Neuronal stem cell (in vitro differentiated cells): ENCODE measurements around the gene CTNNA1.

Experiments
- DNase-seq: peaks from one replicate; pipeline ENCODE4 v3.0.0-alpha.2; 2013; ENCODE audit warnings: low spot score
- H2AFZ ChIP-seq: one replicate; pipeline ENCODE4 v1.6.1; 2013; ENCODE audit warnings: mild to moderate bottlenecking, low read length, inconsistent platforms
- H2AK5ac ChIP-seq: 2 replicates; pipeline ENCODE4 v1.6.1; 2013; ENCODE audit warnings: low read depth, mild to moderate bottlenecking, inconsistent platforms, low read length, moderate library complexity, mixed read lengths
- H2BK120ac ChIP-seq: 2 replicates; pipeline ENCODE4 v1.6.1; 2013; ENCODE audit warnings: low read depth, mild to moderate bottlenecking, inconsistent platforms, low read length, moderate library complexity, mixed read lengths
- H2BK12ac ChIP-seq: one replicate; pipeline ENCODE4 v1.6.1; 2013; ENCODE audit warnings: low read length, inconsistent platforms
- H2BK15ac ChIP-seq: 2 replicates; pipeline ENCODE4 v1.6.1; 2013; ENCODE audit warnings: mild to moderate bottlenecking, low read length, inconsistent platforms, mixed read lengths
- H2BK5ac ChIP-seq: one replicate; pipeline ENCODE4 v1.6.1; 2013; ENCODE audit warnings: inconsistent platforms, mild to moderate bottlenecking, low read length, moderate library complexity
- H3K14ac ChIP-seq: one replicate; pipeline ENCODE4 v1.6.1; 2013; ENCODE audit warnings: low read length, inconsistent platforms
- H3K18ac ChIP-seq: 2 replicates; pipeline ENCODE4 v1.6.1; 2013; ENCODE audit warnings: low read length, inconsistent platforms
- H3K23ac ChIP-seq: 2 replicates; pipeline ENCODE4 v1.6.1; 2013; ENCODE audit warnings: low read depth, mild to moderate bottlenecking, mixed read lengths, low read length, inconsistent platforms; ENCODE audit not compliant: poor library complexity
- H3K27ac ChIP-seq: replicated peaks from 3 replicates; pipeline ENCODE4 v1.5.1; 2013; ENCODE audit warnings: low read length, inconsistent platforms
- H3K27me3 ChIP-seq, 3 experiments: 2 replicates each; pipeline ENCODE4 v1.6.1; 2013; ENCODE audit warnings: low read length in 3 of 3, mild to moderate bottlenecking in 2 of 3, inconsistent platforms in 1 of 3, low read depth in 1 of 3, mixed read lengths in 1 of 3, moderate library complexity in 1 of 3; ENCODE audit not compliant: control insufficient read depth in 3 of 3, insufficient read depth in 3 of 3
- H3K36me3 ChIP-seq, 2 donors: replicated peaks in 1 of 2; 2 replicates each; pipeline ENCODE4 v1.6.1; 2013; ENCODE audit warnings: low read length in 2 of 2; ENCODE audit not compliant: control insufficient read depth in 2 of 2, insufficient read depth in 2 of 2
- H3K4ac ChIP-seq: 2 replicates; pipeline ENCODE4 v1.6.1; 2013; ENCODE audit warnings: inconsistent platforms, mild to moderate bottlenecking, low read length, moderate library complexity
- H3K4me1 ChIP-seq, 2 donors: 1 replicate in 1 of 2; 2 replicates in 1 of 2; pipeline ENCODE4 v1.6.1; 2013; ENCODE audit warnings: low read length in 2 of 2, low read depth in 1 of 2; ENCODE audit not compliant: control insufficient read depth in 2 of 2, insufficient read depth in 1 of 2
- H3K4me2 ChIP-seq: one replicate; pipeline ENCODE4 v1.6.1; 2013; ENCODE audit warnings: mild to moderate bottlenecking, low read length, inconsistent platforms; ENCODE audit not compliant: insufficient read depth, poor library complexity, severe bottlenecking
- H3K4me3 ChIP-seq, 2 donors: 2 replicates each; pipeline ENCODE4 v1.5.1; 2013; ENCODE audit warnings: low read length in 2 of 2, mild to moderate bottlenecking in 2 of 2, inconsistent platforms in 1 of 2, moderate library complexity in 1 of 2
- H3K79me1 ChIP-seq: one replicate; pipeline ENCODE4 v1.6.1; 2013; ENCODE audit warnings: low read depth, mild to moderate bottlenecking, inconsistent platforms, low read length, moderate library complexity
- H3K9ac ChIP-seq: one replicate; pipeline ENCODE4 v1.6.1; 2013; ENCODE audit warnings: mild to moderate bottlenecking, low read depth, low read length, inconsistent platforms; ENCODE audit not compliant: poor library complexity
- H3K9me3 ChIP-seq, 2 donors: replicated peaks in 1 of 2; 2 replicates each; pipeline versions ENCODE3 to v1.6.1; 2013; ENCODE audit warnings: low read length in 2 of 2, mild to moderate bottlenecking in 2 of 2, inconsistent platforms in 1 of 2, low read depth in 1 of 2, mixed read lengths in 1 of 2, moderate library complexity in 1 of 2; ENCODE audit not compliant: control insufficient read depth in 2 of 2, insufficient read depth in 1 of 2
- H4K8ac ChIP-seq: one replicate; pipeline ENCODE4 v1.6.1; 2013; ENCODE audit warnings: low read depth, mild to moderate bottlenecking, inconsistent platforms, low read length, moderate library complexity
- H4K91ac ChIP-seq: one replicate; pipeline ENCODE4 v1.6.1; 2013; ENCODE audit warnings: low read length, low read depth, mild to moderate bottlenecking, inconsistent platforms; ENCODE audit not compliant: poor library complexity
- WGBS, 2 donors: extraction: QIAGEN DNeasy Blood & Tissue Kit; methylation state at CpG; one replicate each; pipeline ENCODE4 v1.1.7; 2013; ENCODE audit warnings: missing lambda C conversion rate in 2 of 2, mixed read lengths in 1 of 2; ENCODE audit not compliant: insufficient read length in 2 of 2, insufficient replicate concordance in 1 of 2; ENCODE audit errors: extremely low coverage in 2 of 2; 5-methylcytosine and 5-hydroxymethylcytosine counted together

The CTNNA1 gene

DNA sequence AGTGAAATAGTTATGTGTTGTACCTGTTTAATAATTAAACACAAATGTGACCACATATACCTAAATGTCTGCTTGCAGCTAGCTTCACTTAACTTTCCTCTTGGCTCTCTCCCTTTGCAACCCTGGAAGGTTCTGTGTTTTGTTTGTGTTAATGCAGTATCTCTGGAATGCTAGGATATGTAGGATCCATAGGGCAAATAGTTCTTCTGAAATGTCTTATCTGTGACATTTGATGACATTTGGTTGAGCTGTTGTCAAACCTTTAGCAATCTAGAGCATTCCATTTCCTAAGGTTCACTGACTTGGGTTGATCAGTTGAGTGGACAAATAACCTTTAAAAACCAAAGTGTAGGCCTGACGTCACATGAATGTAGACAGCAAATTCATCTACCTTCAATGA, 21.8 kb downstream of the CTNNA1 start:
- no CpG with 5 or more reads among the region's 1 CpG for whole genome bisulfite sequencing, 2 donors
- Histone ChIP-seq H3K4ac (no peak overlapping the region), H3K9me3 (peaks cover 8 to 37% of the 10 kb centered on the region in 2 donors), H3K79me1 (peaks cover 4% of the 10 kb centered on the region), H2BK120ac (no peak overlapping the region), H2BK5ac (no peak overlapping the region), H2AFZ (no peak overlapping the region), H4K91ac (no peak overlapping the region), H4K8ac (no peak overlapping the region), H3K4me2 (no peak overlapping the region), H2BK15ac (no peak overlapping the region), H3K36me3 (peaks cover 2 to 40% of the 10 kb centered on the region in 2 donors), H3K9ac (no peak overlapping the region), H3K14ac (no peak overlapping the region), H3K4me1 (peaks cover 0 to 3% of the 10 kb centered on the region in 2 donors), H3K27ac (no peak overlapping the region), H2BK12ac (no peak overlapping the region), H3K4me3 (no peak overlapping the region), H3K18ac (no peak overlapping the region), H3K23ac (no peak overlapping the region), H2AK5ac (no peak overlapping the region), H3K27me3 (no peaks in the 10 kb centered on the region)
- no peak for DNase-seq

DNA sequence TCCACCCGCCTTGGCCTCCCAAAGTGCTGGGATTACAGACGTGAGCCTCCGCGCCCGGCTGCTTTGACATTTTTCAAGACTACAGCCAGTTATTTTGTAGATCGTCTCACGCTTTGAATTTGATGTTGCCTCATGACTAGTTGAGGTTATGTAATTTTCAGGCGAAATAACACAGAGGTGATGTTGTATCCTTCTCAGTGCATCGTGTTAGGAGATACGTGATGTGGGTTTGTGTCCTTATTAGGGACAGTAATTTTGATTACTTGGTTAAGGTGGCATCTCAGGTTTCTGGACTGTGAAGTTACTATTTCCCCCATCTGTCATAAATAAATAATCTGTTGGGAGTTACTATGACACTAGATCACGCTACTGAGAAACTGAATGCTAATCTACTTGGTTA, 25.0 kb downstream of the CTNNA1 start:
- no CpG with 5 or more reads among the region's 11 CpGs for WGBS, 2 donors
- H2AFZ ChIP-seq = no peak overlapping the region
- no peak overlapping the region for H2BK12ac ChIP-seq

GRCh38 chr5:138783976-138784375, 30.8 kb downstream of the CTNNA1 start:
- H2BK120ac ChIP-seq = no peak overlapping the region
- peaks cover 9 to 73% of the 10 kb centered on the region in 2 donors for H3K36me3 ChIP-seq
- H3K14ac ChIP-seq = no peak overlapping the region
- H2BK5ac ChIP-seq = no peak overlapping the region
- no peak overlapping the region for H3K27ac ChIP-seq
- no peak overlapping the region for H3K4me3 ChIP-seq
- H4K8ac ChIP-seq = no peak overlapping the region
- no peak overlapping the region for H2AFZ ChIP-seq
- H2BK12ac ChIP-seq = no peak overlapping the region
- WGBS, 2 donors = no CpG with 5 or more reads among the region's 7 CpGs
- no peak overlapping the region for H2BK15ac ChIP-seq
- no peaks in the 10 kb centered on the region for H3K27me3 ChIP-seq
- H3K18ac ChIP-seq = no peak overlapping the region
- no peak overlapping the region for H3K9ac ChIP-seq
- no peak overlapping the region for H2AK5ac ChIP-seq
- no peaks in the 10 kb centered on the region for H3K79me1 ChIP-seq
- H3K9me3 ChIP-seq = peaks cover 0 to 13% of the 10 kb centered on the region in 2 donors
- no peak overlapping the region for H4K91ac ChIP-seq
- H3K4me2 ChIP-seq = no peak overlapping the region
- no peak overlapping the region for H3K4ac ChIP-seq
- H3K4me1 ChIP-seq = no peaks in the 10 kb centered on the region
- H3K23ac ChIP-seq = no peak overlapping the region
- DNase-seq = no peak

More for the DNA sequence above, 25.0 kb downstream of the CTNNA1 start:
- H3K4me1 ChIP-seq = no peaks in the 10 kb centered on the region
- no peak overlapping the region for H3K23ac ChIP-seq
- H3K4me2 ChIP-seq = no peak overlapping the region
- H3K4me3 ChIP-seq = no peak overlapping the region
- H3K4ac ChIP-seq = no peak overlapping the region
- no peak for DNase-seq
- H3K18ac ChIP-seq = no peak overlapping the region
- H3K79me1 ChIP-seq = peaks cover 4% of the 10 kb centered on the region
- H3K9ac ChIP-seq = no peak overlapping the region
- no peak overlapping the region for H2AK5ac ChIP-seq
- H3K27ac ChIP-seq = no peak overlapping the region
- H3K14ac ChIP-seq = no peak overlapping the region
- no peak overlapping the region for H2BK15ac ChIP-seq
- peaks cover 8 to 40% of the 10 kb centered on the region in 2 donors for H3K9me3 ChIP-seq
- H2BK5ac ChIP-seq = no peak overlapping the region
- no peak overlapping the region for H4K91ac ChIP-seq
- H2BK120ac ChIP-seq = no peak overlapping the region
- peaks cover 7 to 63% of the 10 kb centered on the region in 2 donors for H3K36me3 ChIP-seq
- no peaks in the 10 kb centered on the region for H3K27me3 ChIP-seq
- H4K8ac ChIP-seq = no peak overlapping the region

DNA sequence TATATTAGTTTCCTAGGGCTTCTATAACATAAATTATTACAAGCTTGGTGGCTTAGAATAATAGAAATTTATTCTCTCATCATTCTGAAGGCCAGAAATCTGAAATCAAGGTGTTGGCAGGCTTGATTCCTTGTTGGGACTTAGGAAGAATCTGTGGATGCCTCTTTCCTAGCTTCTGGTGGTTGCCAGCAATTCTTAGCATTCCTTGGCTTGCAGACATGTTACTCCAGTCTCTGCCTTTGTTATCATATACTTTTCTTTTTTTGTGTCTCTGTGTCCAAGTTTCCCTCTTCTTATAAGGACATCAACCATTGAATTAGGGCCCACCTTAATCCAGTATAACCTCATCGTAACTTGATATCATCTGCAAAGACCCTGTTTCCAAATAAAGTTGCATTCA, 31.4 kb downstream of the CTNNA1 start:
- Histone ChIP-seq H2AFZ (no peak overlapping the region), H3K79me1 (no peaks in the 10 kb centered on the region), H2BK15ac (no peak overlapping the region), H3K4me3 (no peak overlapping the region), H2BK5ac (no peak overlapping the region), H3K27me3 (no peaks in the 10 kb centered on the region), H3K23ac (no peak overlapping the region), H3K4me1 (no peaks in the 10 kb centered on the region), H4K91ac (no peak overlapping the region), H3K18ac (no peak overlapping the region), H2BK12ac (no peak overlapping the region), H4K8ac (no peak overlapping the region), H3K14ac (no peak overlapping the region), H3K9me3 (peaks cover 0 to 8% of the 10 kb centered on the region in 2 donors), H3K27ac (no peak overlapping the region), H3K9ac (no peak overlapping the region), H2AK5ac (no peak overlapping the region), H3K4me2 (no peak overlapping the region), H3K36me3 (peaks cover 9 to 67% of the 10 kb centered on the region in 2 donors), H2BK120ac (no peak overlapping the region), H3K4ac (no peak overlapping the region)
- no CpG with 5 or more reads among the region's 1 CpG for WGBS, 2 donors
- DNase-seq = no peak
